ENCODE results near the gene SEM1.

- TF ChIP-seq, protein P1, sequence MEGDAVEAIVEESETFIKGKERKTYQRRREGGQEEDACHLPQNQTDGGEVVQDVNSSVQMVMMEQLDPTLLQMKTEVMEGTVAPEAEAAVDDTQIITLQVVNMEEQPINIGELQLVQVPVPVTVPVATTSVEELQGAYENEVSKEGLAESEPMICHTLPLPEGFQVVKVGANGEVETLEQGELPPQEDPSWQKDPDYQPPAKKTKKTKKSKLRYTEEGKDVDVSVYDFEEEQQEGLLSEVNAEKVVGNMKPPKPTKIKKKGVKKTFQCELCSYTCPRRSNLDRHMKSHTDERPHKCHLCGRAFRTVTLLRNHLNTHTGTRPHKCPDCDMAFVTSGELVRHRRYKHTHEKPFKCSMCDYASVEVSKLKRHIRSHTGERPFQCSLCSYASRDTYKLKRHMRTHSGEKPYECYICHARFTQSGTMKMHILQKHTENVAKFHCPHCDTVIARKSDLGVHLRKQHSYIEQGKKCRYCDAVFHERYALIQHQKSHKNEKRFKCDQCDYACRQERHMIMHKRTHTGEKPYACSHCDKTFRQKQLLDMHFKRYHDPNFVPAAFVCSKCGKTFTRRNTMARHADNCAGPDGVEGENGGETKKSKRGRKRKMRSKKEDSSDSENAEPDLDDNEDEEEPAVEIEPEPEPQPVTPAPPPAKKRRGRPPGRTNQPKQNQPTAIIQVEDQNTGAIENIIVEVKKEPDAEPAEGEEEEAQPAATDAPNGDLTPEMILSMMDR (IDR thresholded peaks at IDR 0.05; ENCODE audit: low read depth, low read length), result no peak
- no peak for TF ChIP-seq POLR2A (IDR thresholded peaks at IDR 0.05; ENCODE audit: extremely low read depth, insufficient read length)
Measured at GRCh38 chr7:96675548-96675947, 34.1 kb downstream of the SEM1 start.
